ENCODE data around the gene TAS2R9. TPM values are rescaled to one million over a fixed set of nuclear protein-coding genes. Genes with fewer than 3 reads are reported as not detected.
"Not testable (repeated sequence)": the region's sequence is repeated elsewhere in the genome, so short reads cannot be mapped to it uniquely, and the experiment has no call there.

TAS2R9 gene
- total RNA-seq, 1 donor from 2014 or later, result not detected

GRCh38 chr12:10794222-10794621 lies 15.7 kb downstream of the TAS2R9 start:
- Histone ChIP-seq H3K27me3 (no peaks in the 10 kb centered on the region), H3K4me3 (no peak overlapping the region), H3K36me3 (no peaks in the 10 kb centered on the region), H3K4me1 (no peaks in the 10 kb centered on the region), H3K9me3 (no peaks in the 10 kb centered on the region), H3K27ac (no peak overlapping the region)
- TF ChIP-seq POLR2A (IDR thresholded peaks at IDR 0.05), result no peak
- TF ChIP-seq, protein P1, sequence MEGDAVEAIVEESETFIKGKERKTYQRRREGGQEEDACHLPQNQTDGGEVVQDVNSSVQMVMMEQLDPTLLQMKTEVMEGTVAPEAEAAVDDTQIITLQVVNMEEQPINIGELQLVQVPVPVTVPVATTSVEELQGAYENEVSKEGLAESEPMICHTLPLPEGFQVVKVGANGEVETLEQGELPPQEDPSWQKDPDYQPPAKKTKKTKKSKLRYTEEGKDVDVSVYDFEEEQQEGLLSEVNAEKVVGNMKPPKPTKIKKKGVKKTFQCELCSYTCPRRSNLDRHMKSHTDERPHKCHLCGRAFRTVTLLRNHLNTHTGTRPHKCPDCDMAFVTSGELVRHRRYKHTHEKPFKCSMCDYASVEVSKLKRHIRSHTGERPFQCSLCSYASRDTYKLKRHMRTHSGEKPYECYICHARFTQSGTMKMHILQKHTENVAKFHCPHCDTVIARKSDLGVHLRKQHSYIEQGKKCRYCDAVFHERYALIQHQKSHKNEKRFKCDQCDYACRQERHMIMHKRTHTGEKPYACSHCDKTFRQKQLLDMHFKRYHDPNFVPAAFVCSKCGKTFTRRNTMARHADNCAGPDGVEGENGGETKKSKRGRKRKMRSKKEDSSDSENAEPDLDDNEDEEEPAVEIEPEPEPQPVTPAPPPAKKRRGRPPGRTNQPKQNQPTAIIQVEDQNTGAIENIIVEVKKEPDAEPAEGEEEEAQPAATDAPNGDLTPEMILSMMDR (IDR thresholded peaks at IDR 0.05), result no peak
- no peak for TF ChIP-seq POLR2AphosphoS5 (IDR thresholded peaks at IDR 0.05; ENCODE audit: insufficient read depth in 1 of 2, low read depth in 1 of 2)
- DNase-seq (ENCODE audit: extremely low spot score in 2 of 2), result no peak
- intact Hi-C loops (cut with DNase I), result no loop called here

DNA sequence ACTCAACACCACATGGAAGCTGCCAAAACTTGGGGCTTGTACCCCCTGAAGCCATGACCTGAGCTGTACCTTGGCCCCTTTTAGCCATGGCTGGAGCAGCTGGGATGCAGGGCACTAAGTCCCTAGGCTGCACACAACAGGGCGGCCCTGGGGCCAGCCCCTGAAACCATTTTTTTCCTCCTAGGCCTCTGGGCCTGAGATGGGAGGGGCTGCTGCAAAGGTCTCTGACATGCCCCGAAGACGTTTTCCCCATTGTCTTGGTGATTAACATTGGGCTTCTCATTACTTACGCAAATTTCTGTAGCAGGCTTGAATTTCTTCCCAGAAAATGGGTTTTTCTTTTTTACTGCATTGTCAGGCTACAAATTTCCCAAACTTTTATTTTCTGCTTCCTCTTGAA lies 18.2 kb downstream of the TAS2R9 start:
- intact Hi-C loops (cut with DNase I); H3K27ac ChIP-seq; H3K4me1 ChIP-seq; DNase-seq (ENCODE audit: extremely low spot score in 2 of 2); H3K27me3 ChIP-seq; H3K4me3 ChIP-seq; H3K36me3 ChIP-seq; H3K9me3 ChIP-seq: not testable (repeated sequence)

GRCh38 chr12:10783252-10783651 lies 26.7 kb downstream of the TAS2R9 start:
- Histone ChIP-seq H3K4me3 (no peak overlapping the region), H3K4me1 (no peaks in the 10 kb centered on the region), H3K36me3 (no peaks in the 10 kb centered on the region), H3K27ac (no peak overlapping the region), H3K27me3 (no peaks in the 10 kb centered on the region), H3K9me3 (no peaks in the 10 kb centered on the region)
- DNase-seq (ENCODE audit: extremely low spot score in 2 of 2), result no peak
- intact Hi-C loops (cut with DNase I), result no loop called here
- TF ChIP-seq, protein P1 (IDR thresholded peaks at IDR 0.05), result no peak
- TF ChIP-seq POLR2AphosphoS5 (IDR thresholded peaks at IDR 0.05; ENCODE audit: insufficient read depth in 1 of 2, low read depth in 1 of 2) (no peak), POLR2A (IDR thresholded peaks at IDR 0.05) (no peak)

DNA sequence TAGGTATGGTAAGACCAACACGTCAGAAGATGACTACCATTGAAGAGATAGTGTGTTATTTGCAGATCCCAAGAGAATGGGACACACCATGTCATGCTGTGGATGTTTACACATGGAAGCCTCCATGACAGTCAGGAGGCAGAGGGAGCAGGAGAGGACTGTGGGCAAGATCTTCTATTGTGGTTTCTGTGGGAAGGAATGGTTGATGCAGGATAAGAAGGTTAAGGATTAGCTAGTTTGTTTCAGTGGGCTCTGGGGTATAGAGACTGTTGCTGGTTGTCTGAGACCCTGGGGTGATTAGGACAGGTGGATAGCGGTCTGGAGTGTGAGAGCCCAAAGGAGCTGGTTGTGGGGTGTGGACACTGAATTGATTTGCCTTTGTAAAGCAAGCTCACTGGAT lies 30.9 kb downstream of the TAS2R9 start:
- Histone ChIP-seq H3K4me1 (no peaks in the 10 kb centered on the region), H3K36me3 (no peaks in the 10 kb centered on the region), H3K27ac (no peak overlapping the region), H3K27me3 (no peaks in the 10 kb centered on the region), H3K4me3 (no peak overlapping the region), H3K9me3 (no peaks in the 10 kb centered on the region)
- intact Hi-C loops (cut with DNase I), result loop anchor here (10.0 kb wide), 1 partner anchor 706 kb away; no protein-coding TSS in a partner anchor
- TF ChIP-seq POLR2A (IDR thresholded peaks at IDR 0.05) (no peak), POLR2AphosphoS5 (IDR thresholded peaks at IDR 0.05; ENCODE audit: insufficient read depth in 1 of 2, low read depth in 1 of 2) (no peak)
- TF ChIP-seq, protein P1 (IDR thresholded peaks at IDR 0.05), result no peak
- no peak for DNase-seq (ENCODE audit: extremely low spot score in 2 of 2)

DNA sequence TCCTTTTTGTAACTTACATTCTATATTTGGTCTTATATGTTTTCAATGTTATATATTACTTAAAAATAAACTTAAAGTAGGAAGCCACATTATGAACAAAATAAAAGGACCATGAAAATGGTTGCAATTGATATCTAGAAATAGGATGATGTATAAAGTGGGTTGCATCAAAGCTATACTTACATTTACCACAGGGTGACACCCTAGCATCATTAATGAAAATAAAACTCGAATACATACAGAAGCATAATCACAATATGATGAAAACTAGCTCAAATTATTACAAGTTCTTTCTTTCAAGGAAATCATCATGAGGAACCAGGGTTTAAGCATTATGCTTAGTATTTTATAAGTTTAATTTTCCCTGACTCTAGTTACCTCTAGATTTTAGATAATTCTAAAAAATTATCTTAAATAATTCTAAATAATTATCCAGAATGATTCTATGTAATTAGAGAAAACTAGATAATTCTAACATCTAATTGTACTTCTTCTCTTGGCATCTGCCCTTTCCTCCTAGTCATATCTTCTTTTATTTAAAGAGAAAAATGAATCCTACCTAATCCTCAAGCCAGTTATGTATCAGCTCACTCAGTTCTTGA lies 38.7 kb downstream of the TAS2R9 start:
- no peak for DNase-seq (ENCODE audit: extremely low spot score in 2 of 2)
- Histone ChIP-seq H3K4me3 (no peak overlapping the region), H3K27me3 (no peaks in the 10 kb centered on the region), H3K9me3 (no peaks in the 10 kb centered on the region), H3K4me1 (no peaks in the 10 kb centered on the region), H3K27ac (no peak overlapping the region), H3K36me3 (no peaks in the 10 kb centered on the region)
- intact Hi-C loops (cut with DNase I), result loop anchor here (10.0 kb wide), 1 partner anchor 714 kb away; no protein-coding TSS in a partner anchor
- TF ChIP-seq POLR2AphosphoS5 (IDR thresholded peaks at IDR 0.05; ENCODE audit: insufficient read depth in 1 of 2, low read depth in 1 of 2) (no peak), POLR2A (IDR thresholded peaks at IDR 0.05) (no peak)
- TF ChIP-seq, protein P1 (IDR thresholded peaks at IDR 0.05), result peak; percentile 53 to 82 (median 71)
